GM23338 (cell line): Measurements from ENCODE around the gene ALAD. TPM values are rescaled to one million over a fixed set of nuclear protein-coding genes. Genes with fewer than 3 reads are reported as not detected.
"Not testable (repeated sequence)": the region's sequence is repeated elsewhere in the genome, so short reads cannot be mapped to it uniquely, and the experiment has no call there.

Experiments used
- ATAC-seq: fragments of 200-7000 bp; cut with Tn5 transposase; 3 replicates; pipeline ENCODE4 v1.9.1; 2020
- DNase-seq: peaks from one replicate; pipeline ENCODE4 v3.0.0-alpha.2; 2015; ENCODE audit warnings: low spot score
- H2AFZ ChIP-seq: fragments of 200-600 bp; sonication (generic); 2 replicates; pipeline ENCODE4 v1.8.0; 2016; ENCODE audit warnings: antibody characterized with exemption, mild to moderate bottlenecking, moderate library complexity
- H3F3A ChIP-seq: fragments of 200-600 bp; sonication (generic); replicated peaks from 2 replicates; pipeline ENCODE4 v1.8.0; 2017; ENCODE audit warnings: antibody characterized with exemption, mixed run types, low read depth
- H3K27ac ChIP-seq: fragments of 200-600 bp; sonication (generic); 2 replicates; pipeline ENCODE4 v1.6.1; 2016; ENCODE audit warnings: low read depth
- H3K27me3 ChIP-seq: fragments of 200-600 bp; sonication (generic); 2 replicates; pipeline ENCODE4 v1.8.0; 2016; ENCODE audit warnings: mild to moderate bottlenecking, mixed run types, moderate library complexity; ENCODE audit not compliant: insufficient read depth
- H3K36me3 ChIP-seq: fragments of 200-600 bp; sonication (generic); 2 replicates; pipeline ENCODE4 v1.8.0; 2016; ENCODE audit warnings: mild to moderate bottlenecking; ENCODE audit not compliant: insufficient read depth
- H3K4me1 ChIP-seq: fragments of 200-600 bp; sonication (generic); 2 replicates; pipeline ENCODE4 v1.8.0; 2016; ENCODE audit warnings: mild to moderate bottlenecking, moderate library complexity; ENCODE audit not compliant: insufficient read depth
- H3K4me2 ChIP-seq: fragments of 200-600 bp; sonication (generic); 2 replicates; pipeline ENCODE4 v1.7.1; 2017; ENCODE audit warnings: mixed run types
- H3K4me3 ChIP-seq: fragments of 200-600 bp; sonication (generic); 2 replicates; pipeline ENCODE4 v1.6.1; 2016; ENCODE audit warnings: mixed run types
- H3K79me2 ChIP-seq: fragments of 200-600 bp; sonication (generic); replicated peaks from 2 replicates; pipeline ENCODE4 v1.8.0; 2017; ENCODE audit warnings: mild to moderate bottlenecking; ENCODE audit not compliant: insufficient read depth
- H3K9me2 ChIP-seq: fragments of 200-600 bp; sonication (generic); 2 replicates; pipeline ENCODE4 v1.8.0; 2017; ENCODE audit not compliant: insufficient read depth
- H4K20me1 ChIP-seq: fragments of 200-600 bp; sonication (generic); replicated peaks from 2 replicates; pipeline ENCODE4 v1.8.0; 2017; ENCODE audit warnings: mild to moderate bottlenecking; ENCODE audit not compliant: insufficient read depth
- H3K27ac Mint-ChIP-seq: 2 replicates; pipeline ENCODE4 v1.8.0; 2020; ENCODE audit warnings: inconsistent platforms, mild to moderate bottlenecking, moderate library complexity, mixed read lengths
- H3K27me3 Mint-ChIP-seq: 3 replicates; pipeline ENCODE4 v1.8.0; 2022; ENCODE audit warnings: low read depth, mild to moderate bottlenecking, moderate library complexity, mixed read lengths, inconsistent platforms; ENCODE audit not compliant: insufficient read depth, poor library complexity
- H3K36me3 Mint-ChIP-seq: 3 replicates; pipeline ENCODE4 v1.8.0; 2021; ENCODE audit warnings: low read depth, mild to moderate bottlenecking, inconsistent platforms, moderate library complexity, mixed read lengths
- H3K4me1 Mint-ChIP-seq: 3 replicates; pipeline ENCODE4 v1.8.0; 2020; ENCODE audit warnings: mild to moderate bottlenecking, inconsistent platforms, mixed read lengths
- H3K4me3 Mint-ChIP-seq: 3 replicates; pipeline ENCODE4 v1.8.0; 2021; ENCODE audit warnings: moderate library complexity, mild to moderate bottlenecking, inconsistent platforms, mixed read lengths
- H3K9me3 Mint-ChIP-seq: 3 replicates; pipeline ENCODE4 v1.8.0; 2020; ENCODE audit warnings: moderate library complexity, mild to moderate bottlenecking, inconsistent platforms, mixed read lengths
- CTCF ChIP-seq, 2 experiments: fragments of 200-600 bp in 1 of 2; sonication (generic) in 1 of 2; conservative IDR thresholded peaks; 2 replicates each; pipeline versions ENCODE4 v1.5.1 to v1.6.1; 2016 to 2017; ENCODE audit warnings: antibody characterized with exemption in 2 of 2, low read depth in 2 of 2, mild to moderate bottlenecking in 2 of 2, moderate library complexity in 1 of 2
- EZH2phosphoT487 ChIP-seq: fragments of 200-600 bp; sonication (generic); IDR thresholded peaks from one replicate; pipeline ENCODE4 v1.8.1; 2018; ENCODE audit warnings: antibody characterized with exemption; ENCODE audit not compliant: unreplicated experiment
- ZNF114 ChIP-seq: fragments of 250-450 bp; sonication (Bioruptor Pico); IDR thresholded peaks from 2 replicates; pipeline ENCODE4 v1.5.0; 2020; ENCODE audit warnings: mild to moderate bottlenecking, moderate library complexity
- ZNF331 ChIP-seq: fragments of 250-450 bp; sonication (Bioruptor Pico); IDR thresholded peaks from 2 replicates; pipeline ENCODE4 v1.5.0; 2020; ENCODE audit warnings: low read depth, mild to moderate bottlenecking, moderate library complexity
- ZNF462 ChIP-seq: fragments of 250-450 bp; sonication (Bioruptor Pico); IDR thresholded peaks from 2 replicates; pipeline ENCODE4 v1.5.0; 2020; ENCODE audit warnings: mild to moderate bottlenecking, moderate library complexity
- polyA plus RNA-seq: library from polyadenylated mRNA; unstranded; fragments of >200 nt; fragmentation: Nextera tagmentation; extraction: Ambion mirVana; gene quantifications from 2 replicates; pipeline ENCODE4 v1.2.1, GENCODE V29; 2016
- total RNA-seq: library from RNA; depleted of rRNA; stranded (reverse); fragments of >200 nt; shearing (Covaris generic); gene quantifications from 2 replicates; pipeline ENCODE4 v1.2.3, GENCODE V29; 2014

ALAD gene
- total and polyA plus RNA-seq, 2 experiments from 2014 or later = 7.1 to 10.1 TPM

GRCh38 chr9:113381909-113382411, 19.1 kb downstream of the ALAD start (continued):
- TF ChIP-seq ZNF462 (CRISPR knock-in tag) (no peak), EZH2phosphoT487 (no peak), CTCF (conservative IDR thresholded peaks at IDR 0.05; ENCODE audit: low read depth in 2 of 2) (no peak), ZNF114 (CRISPR knock-in tag) (no peak), ZNF331 (CRISPR knock-in tag) (no peak)

- ATAC-seq, H3K4me2 ChIP-seq: not testable (repeated sequence)
Observed at GRCh38 chr9:113381441-113381840, 19.6 kb downstream of the ALAD start.

More at GRCh38 chr9:113381441-113381840, 19.6 kb downstream of the ALAD start:
- not testable (repeated sequence) for H3K27ac ChIP-seq, H3K4me3 Mint-ChIP-seq, H3K36me3 ChIP-seq, H3K4me3 ChIP-seq, H3K27ac Mint-ChIP-seq, H2AFZ ChIP-seq, H3K27me3 Mint-ChIP-seq, H4K20me1 ChIP-seq, H3K9me2 ChIP-seq, H3F3A ChIP-seq, H3K9me3 Mint-ChIP-seq, DNase-seq, H3K27me3 ChIP-seq, H3K4me1 ChIP-seq, H3K36me3 Mint-ChIP-seq, H3K79me2 ChIP-seq
- peaks cover 14% of the 10 kb centered on the region for H3K4me1 Mint-ChIP-seq
